GM19467 (cell line): ENCODE measurements around the gene ANKRD44.

ENCODE experiments used
- ATAC-seq: cut with Tn5 transposase; IDR thresholded peaks from one replicate; pipeline ENCODE4 v1.9.1; 2021; ENCODE audit warnings: mild to moderate bottlenecking, moderate library complexity; ENCODE audit not compliant: unreplicated experiment

ANKRD44 gene

DNA sequence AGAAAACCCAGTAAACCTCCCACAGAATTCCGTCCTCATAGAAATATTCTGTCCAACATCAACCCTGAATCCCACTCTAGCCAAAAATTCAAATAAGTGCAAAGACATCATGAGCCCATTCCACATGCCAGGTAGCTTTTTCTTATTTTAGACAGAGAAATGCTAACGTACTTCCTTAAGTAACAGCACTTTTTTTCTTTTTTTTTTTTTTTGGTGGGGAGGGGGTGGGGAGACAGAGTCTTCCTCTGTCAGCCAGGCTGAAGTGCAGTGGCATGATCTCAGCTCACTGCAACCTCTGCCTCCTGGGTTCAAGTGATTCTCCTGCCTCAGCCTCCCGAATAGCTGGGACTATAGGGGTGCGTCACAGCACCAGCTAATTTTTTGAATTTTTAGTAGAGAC, 45.5 kb downstream of the ANKRD44 start:
- ATAC-seq: no peak

DNA sequence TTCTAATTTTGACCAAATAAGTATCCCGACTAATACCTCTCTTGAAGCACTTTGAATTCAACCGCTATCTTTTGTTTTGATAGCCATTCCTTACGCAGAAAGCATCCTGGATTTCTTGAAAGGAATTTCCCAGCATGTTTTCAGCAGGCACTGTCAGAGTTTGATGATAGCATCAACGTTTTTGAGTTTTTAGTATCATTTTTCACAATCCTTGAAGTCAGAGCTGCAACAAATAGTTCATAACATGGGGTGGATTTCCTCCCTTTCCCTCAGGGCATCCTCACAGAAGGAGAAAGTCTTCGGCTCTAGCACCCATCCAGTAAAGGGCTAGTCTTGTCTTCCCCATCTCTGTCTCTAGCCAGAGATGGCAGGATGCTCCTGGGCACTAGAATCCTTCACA, 46.2 kb downstream of the ANKRD44 start:
- ATAC-seq: no peak

DNA sequence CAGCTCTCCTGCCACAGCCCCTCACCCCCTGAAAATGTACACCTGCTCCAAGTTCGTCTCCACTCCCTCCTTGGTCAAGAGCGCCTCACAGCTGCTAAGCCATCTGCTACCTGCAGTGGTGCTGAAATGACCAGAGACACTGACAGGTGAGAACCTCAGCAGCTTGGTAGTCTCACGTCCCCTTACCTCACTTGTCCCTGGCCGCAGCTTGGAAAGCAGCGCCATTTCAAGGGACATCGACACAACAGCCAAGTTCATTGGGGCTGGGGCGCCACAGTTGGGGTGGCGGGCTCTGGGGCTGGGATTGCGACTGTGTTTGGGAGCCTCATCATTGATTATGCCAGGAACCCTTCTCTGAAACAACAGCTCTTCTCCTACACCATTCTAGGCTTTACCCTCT, 47.5 kb downstream of the ANKRD44 start:
- no peak for ATAC-seq

DNA sequence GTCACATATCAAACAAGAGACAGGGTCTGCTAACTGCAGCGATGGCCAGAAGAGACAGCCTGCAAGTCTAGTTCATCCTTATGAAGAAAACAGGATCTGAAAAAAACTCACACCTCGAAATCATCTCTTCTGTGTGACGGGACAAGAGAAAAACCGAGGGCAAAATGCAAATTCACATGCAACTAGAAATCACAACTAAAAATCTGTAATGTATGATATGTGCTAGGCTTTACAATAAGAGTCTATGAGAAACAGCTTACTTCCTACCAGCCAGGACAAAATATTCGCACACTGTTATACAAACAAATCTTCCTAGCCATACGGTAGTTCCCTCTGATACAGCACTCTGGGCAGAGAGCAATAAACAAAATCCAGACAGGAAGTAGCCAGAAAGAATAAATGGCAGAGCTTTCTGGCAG, 48.8 kb downstream of the ANKRD44 start:
- ATAC-seq: peak; percentile 45

DNA sequence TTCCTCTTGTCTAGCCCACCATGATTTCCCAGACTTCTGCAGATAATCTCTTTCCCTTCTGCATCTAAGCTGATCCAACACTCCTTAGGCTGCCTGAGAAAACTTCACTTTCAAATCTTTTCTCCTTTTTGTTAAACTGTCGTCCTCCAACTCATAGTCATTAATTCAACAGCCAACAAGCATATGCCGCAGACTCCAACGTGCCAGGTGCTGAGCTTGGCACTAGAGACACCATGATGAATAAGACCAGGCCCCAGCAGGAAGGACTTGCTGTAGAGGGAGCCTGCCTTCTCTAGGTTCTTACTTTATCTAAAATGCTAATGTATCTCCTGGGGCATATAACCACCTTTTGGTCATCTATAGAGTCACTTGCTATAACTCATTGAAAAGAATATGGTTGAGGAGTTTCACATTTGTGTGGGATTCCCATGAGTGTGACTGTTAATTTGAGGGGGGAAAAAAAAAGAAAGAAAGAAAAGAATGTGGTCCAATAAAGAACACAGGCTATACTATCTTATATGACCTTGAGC, 51.0 kb downstream of the ANKRD44 start:
- no peak for ATAC-seq

DNA sequence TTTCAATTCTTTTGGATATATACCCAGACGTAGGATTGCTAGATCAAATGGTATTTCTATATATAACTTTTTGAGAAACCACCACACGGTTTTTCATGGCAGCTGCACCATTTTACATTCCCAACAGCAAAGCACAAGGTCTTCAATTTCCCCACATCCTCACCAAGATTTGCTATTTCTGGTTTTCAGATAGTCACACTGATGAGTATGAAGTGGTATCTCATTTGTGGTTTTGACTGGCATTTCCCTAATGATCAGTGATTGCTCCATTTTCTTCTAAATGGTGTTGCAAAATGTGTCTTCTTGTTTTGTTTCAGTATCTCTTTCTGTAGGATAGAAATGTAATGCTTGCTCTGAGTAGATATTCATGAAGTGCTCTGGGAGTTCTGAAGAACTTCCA, 52.0 kb downstream of the ANKRD44 start:
- no peak for ATAC-seq

DNA sequence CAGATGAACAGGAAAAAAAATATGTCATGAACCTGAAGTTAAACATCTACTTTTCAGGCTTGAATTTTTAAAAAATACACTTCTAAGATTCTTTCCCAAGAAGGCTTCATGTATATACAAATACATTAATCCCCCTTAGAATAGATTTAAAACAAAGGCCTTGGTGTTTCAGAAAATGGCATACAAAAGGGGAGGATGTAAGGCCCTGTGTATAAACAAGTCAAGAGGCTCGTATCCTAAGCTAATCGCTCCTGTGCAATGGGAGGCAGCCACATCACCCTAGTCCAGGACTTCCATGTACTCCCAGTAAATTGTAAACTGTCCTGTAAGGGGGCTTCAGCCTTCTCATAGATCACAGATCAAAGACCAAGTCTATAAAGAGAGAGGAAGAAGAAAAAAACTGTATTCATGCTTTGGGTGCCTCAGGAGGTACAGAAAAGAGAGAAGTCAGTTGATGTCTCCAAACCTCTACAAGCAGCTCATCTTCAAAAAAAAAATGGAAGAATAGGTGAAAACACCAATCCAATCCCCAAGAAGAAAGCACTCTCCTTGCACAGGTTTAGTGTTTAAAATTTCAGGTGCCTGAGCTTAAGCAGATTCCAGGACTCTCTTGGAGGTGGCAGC, 53.9 kb downstream of the ANKRD44 start:
- ATAC-seq: no peak

DNA sequence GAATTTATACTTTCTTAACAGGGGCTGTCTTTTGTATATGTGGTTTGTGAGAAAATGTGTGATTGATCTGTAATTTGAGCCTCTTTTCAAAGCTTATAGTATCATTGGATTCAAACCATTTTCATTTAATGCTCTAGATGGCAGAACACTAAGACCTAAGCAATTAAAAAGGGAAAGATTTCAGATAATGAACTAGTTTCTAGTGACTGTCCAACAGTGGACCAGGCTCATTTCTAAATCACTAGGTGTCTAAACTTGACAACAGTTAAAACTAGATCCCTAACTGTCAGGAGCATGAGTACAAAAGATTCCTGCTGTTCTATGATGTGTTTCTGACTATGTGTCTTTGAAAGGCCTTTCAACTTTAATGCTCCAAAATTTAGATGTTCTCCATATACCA, 54.6 kb downstream of the ANKRD44 start:
- ATAC-seq: no peak

DNA sequence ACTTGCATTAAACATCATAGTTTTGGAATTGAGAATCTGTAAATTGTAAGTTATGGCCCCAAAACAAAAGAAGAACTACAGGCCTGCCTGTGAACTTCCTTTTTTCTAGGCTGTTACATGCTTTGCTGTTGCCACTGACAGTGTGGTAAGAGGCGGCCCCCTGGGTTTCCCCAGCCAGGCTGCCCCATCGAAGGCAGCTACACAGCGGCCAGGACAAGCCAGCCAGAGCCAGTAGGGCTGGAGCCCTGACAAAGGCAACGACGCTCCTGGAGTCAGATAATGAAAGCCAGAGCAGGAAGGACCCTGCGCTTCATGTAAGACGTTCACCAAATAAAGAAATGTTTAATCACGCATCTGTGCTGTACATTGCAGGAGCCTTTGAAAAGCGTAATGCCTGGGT, 55.0 kb downstream of the ANKRD44 start:
- ATAC-seq: peak; percentile 93

DNA sequence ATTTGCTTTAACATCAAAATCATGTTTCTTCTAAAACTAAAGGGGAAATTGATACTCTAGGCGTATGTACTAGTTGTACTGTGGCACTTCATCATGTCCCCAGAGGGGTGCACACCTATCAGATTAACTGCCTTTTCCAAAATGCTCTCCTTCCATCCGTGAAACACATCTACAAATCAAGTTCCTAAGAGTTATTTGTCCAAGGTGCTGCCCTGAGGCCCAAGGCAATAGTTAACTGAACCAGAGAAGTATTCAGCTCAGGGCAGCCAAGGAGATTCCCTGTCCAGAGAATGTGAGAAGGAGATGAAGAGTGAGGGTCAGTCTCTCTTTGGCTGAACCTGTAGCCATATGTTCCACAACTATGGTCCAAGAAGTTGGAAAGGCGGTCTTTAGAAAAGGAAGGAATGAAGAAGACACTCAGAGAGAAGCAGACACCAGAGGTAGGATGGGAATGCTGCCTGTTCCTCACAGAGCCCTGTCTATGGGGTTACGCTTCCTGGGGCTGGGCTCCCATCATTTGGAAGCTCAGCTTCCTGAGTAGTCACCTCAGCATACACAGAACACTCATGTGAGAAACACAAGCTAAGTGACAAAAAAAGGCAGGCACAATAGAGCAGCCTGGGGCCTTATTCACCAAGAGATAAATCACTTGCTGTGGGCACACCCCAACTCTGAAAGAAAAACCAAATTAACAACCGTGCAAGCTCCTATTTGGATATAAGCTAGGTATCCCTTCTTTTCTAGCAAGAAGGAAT, 55.6 kb downstream of the ANKRD44 start:
- ATAC-seq: peak; percentile 25

DNA sequence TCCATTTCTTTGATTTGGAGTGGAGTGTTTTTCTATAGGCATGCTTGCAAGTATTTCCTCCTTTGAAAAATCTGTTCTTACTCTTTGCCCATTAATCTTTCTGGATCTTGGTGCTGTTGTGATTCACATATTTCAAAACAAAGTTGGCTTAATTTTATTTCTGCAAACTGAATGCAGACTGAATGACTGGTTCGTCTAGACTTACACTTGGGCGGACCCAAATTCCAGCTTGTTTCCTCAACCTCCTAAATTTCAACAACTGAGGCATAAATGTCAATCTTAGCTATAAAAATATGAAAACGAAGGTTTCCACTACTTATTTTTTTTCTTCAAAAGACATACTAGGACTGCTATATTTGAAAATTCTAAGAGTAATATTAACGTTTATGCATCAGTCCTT, 59.0 kb downstream of the ANKRD44 start:
- no peak for ATAC-seq

DNA sequence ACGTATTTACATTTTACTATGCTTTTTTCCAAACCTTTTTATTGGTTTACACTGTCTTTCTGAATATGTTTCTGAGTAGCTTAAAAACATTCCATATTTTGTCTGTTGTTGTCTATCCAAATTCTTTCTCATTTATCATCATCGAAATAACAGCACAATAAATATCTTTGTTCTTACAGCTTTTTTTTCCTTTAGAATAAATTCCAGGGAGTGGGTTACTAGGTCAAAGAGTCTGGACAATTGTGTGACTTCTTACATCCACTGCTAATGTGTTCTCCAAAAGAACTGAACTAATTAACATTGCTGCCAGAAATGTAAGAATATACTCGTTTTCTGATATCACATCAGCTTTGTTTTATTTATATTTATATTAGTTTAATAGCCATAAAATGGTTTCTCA, 59.4 kb downstream of the ANKRD44 start:
- no peak for ATAC-seq

DNA sequence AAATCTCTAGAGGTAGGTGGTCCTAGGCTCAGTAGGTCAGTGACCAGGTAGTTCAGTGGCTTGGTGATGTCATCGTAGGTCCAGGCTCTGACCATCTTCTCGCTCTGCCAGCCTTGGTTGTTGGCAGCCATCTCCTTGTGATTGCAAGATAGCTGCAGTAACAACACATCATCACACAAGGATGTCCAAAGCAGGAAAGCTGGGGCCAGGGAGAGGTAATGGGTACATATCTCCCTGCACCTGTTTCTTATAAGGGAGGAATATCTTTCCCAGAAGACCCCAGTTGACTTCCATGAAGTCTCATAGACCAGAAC, 60.5 kb downstream of the ANKRD44 start:
- ATAC-seq: no peak

DNA sequence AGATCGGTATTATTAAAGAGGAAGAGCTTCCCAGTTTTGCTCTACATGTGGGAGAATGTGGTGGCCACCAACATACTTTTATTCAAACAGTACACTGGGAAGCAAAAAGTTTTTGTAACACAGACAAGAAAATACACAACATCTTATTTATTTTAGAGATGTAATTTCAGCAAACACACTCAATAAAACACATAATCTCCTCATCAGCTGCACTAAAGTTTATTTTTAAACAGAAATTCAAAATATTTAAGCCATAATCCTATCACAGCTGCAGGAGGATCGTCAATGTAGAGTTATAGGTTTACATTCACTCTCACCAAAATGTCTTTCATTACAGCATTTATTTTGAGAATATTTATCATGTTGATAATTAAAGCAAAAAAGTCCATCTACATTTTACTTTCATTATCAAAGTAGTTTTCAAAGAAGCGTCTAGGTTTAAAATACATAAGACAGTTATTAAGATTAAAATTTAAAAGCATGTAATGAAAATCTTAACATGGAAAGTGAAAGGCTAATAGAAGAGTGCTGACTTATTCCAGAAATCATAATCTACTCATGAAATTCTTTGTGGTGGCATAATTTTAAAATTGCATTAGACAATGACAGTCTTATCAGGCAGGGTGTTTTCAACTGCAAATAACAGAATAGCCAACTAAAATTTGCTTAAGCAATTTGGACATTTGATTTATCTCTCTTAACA, 61.0 kb downstream of the ANKRD44 start:
- no peak for ATAC-seq

DNA sequence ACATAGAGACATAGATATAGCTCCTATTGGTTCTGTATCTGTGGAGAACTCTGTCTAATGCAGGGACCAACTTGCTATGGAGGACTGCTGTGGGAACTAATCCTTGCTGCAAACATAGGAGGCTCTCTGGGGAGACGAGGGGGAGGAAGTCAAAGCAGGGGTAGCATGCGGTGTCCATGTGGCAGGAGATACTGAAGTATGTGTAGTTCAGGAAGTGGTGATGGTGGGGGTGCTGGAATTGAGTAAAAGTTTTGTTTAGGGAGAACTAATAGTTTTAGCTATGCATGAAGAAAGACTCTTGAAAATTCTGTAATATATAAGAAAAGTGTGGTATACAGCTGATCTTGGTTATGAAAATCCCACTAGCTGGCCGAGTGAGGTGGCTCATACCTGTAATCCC, 62.0 kb downstream of the ANKRD44 start:
- ATAC-seq: no peak

DNA sequence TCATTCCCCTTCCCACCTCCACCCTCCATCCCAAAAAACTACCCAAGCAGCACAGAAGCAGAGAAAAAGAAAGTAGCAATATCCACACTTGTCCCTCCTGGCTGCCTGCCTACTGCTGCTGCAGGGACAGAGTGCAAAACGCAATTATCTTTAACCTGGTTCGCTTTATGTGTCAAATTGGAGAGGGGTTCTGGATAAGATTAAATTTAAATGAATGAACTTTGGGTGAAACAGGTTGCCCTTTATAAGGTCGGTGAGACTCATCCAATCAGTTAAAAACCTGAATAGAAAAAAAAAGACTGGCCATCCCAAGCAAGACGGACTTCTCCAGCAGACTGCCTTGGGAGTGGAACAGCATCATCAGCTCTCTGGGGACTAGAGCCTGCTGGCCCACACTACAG, 62.6 kb downstream of the ANKRD44 start:
- ATAC-seq: no peak

DNA sequence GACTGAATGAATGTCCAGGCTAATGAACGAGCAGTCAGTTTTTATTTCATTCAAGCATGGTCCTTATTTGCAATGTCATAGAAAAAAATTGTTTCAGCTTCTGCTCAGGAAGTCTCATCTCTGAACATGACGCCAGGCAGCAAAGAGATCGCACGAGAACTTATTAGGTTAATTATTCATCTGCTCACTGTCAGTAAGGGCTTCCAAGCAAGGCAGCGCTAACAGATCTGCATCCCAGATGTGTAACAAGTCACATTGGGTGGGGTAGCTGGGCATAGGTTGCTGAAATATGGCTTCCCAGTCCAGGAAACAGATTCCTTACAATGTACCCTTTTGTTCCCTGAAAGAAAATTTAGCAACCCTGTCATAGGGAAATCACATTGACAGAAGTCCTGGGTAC, 63.5 kb downstream of the ANKRD44 start:
- ATAC-seq: no peak

DNA sequence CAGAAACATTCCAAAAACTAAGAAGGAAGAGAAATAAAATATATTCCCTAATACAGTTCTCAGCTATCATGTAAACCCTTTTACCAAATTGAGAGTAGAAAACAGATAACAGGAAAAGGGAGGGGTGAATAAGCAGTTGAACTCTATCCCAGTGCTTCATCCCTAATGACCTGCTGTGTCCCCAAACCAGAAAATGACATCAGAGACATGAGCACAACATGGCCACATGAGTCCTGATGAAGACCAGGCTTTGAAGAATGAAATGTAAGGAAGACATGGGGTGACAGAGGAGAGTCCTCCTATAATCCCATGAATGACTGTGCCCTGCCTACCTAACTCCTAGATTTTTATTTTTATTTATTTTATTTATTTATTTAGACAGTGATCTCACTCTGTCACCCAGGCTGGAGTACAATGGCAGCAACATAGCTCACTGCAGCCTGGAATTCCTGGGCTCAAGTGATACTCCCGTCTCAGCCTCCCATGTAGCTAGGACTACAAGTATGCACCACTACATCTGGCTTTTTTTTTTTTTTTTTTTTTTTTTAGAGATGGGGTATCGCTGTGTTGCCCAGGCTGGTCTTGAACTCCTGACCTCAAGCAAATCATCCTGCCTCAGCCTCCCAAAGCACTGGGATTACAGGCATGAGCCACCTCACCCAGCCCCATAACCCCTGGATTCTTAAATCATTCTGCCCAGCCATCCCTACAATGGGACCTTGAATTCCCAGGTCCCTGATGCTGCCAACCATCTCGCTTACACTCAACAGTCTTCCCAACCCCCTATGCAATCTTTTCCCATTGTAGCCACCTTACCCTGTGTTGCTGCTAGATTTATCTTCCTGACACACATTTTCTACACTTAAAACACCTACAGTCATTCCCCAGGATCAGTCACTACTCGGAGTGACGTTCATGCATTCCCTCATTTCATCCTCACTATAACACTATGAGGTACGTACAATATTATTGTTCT, 64.5 kb downstream of the ANKRD44 start:
- no peak for ATAC-seq

DNA sequence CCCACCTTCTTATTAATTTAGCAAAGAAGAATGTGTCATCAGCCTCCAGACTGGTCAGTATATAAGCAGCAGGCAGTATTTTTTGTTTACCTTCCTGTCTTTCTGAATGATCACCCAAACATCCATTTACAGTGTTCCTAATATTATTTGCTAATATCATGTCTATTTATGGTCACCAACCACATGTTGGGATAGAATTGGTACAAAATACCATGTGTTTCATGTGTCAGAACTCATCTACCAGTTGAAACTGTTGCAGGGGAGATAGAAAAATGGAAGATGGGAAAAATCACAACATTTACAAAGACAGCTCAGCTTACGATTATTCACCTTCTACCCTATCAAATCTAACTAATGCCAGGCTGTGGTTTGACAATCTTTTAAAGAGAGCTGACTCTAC, 66.2 kb downstream of the ANKRD44 start:
- ATAC-seq: no peak

DNA sequence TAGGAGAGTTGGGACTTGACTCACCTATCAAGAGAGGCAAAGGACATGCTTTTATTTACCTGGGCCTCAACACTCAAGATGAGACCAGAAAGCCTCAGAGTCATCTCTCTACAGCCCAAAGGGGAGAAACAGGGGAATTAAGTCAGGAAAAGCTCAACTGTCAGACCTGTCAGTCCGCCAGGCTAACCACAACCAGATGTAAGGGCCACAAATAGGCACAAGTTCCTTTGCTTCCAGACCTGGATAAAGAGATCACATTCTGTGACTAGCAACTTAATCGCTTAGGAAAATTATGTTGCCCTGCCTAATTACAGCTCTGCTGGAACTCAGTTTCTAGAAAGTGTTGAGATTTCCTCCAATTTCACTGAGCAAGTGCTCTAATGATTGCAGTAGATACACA, 67.9 kb downstream of the ANKRD44 start:
- no peak for ATAC-seq

DNA sequence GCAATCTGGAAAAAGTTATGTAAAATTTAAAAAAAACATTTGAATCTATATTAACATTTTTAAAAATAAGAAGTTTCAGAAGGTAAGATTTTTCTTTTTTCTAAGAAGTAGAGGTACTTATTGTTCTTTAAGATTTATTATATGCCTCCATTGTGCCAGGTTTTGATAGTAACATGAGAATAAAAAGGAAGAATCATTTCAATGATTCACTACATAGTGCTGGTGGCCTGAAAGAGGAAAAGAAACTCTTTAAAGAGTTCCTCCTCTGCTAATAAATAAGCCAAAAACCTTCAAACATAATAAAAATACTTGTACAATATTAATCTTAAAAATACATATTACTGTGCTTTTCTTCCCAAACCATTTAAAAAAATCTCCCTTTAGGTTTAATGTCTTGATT, 69.0 kb downstream of the ANKRD44 start:
- no peak for ATAC-seq
